ENCODE results near the gene ARHGDIA.

The ARHGDIA gene

GRCh38 chr17:81863833-81864768 lies 7.0 kb downstream of the ARHGDIA start:
- TF ChIP-seq CTCF (conservative IDR thresholded peaks at IDR 0.05), result no peak
- peak overlapping the region; percentile 100 for H3K27ac ChIP-seq

- no peak for TF ChIP-seq CTCF (conservative IDR thresholded peaks at IDR 0.05)
- H3K27ac ChIP-seq, result peak overlapping the region; percentile 100
These were observed 7.9 kb downstream of the ARHGDIA start for GRCh38 chr17:81863123-81863675.

GRCh38 chr17:81860756-81861568 lies 10.2 kb downstream of the ARHGDIA start:
- no peak for TF ChIP-seq CTCF (conservative IDR thresholded peaks at IDR 0.05)
- peak overlapping the region; percentile 100 for H3K27ac ChIP-seq

- TF ChIP-seq CTCF (conservative IDR thresholded peaks at IDR 0.05), result no peak
- H3K27ac ChIP-seq, result peak within 1 kb of the TSS; percentile 100
These were observed 11.0 kb downstream of the ARHGDIA start, which contains the start of gene P4HB for GRCh38 chr17:81859906-81860755. Gene P4HB (minus strand): TSS chr17:81860535. CDS start chr17:81860471, 64 bp downstream.

- peak overlapping the region; percentile 100 for H3K27ac ChIP-seq
These were observed 11.9 kb downstream of the ARHGDIA start for GRCh38 chr17:81858967-81859905.

More at GRCh38 chr17:81858967-81859905, 11.9 kb downstream of the ARHGDIA start:
- no peak for TF ChIP-seq CTCF (conservative IDR thresholded peaks at IDR 0.05)

Data from VCaP (cell line).